Measurements from ENCODE around the gene AKAP6. TPM values are rescaled to one million over a fixed set of nuclear protein-coding genes. Genes with fewer than 3 reads are reported as not detected.

Gene AKAP6
- total RNA-seq, 6 experiments from 2014 or later = 1.7 to 9.6 (median 4.3) TPM

DNA sequence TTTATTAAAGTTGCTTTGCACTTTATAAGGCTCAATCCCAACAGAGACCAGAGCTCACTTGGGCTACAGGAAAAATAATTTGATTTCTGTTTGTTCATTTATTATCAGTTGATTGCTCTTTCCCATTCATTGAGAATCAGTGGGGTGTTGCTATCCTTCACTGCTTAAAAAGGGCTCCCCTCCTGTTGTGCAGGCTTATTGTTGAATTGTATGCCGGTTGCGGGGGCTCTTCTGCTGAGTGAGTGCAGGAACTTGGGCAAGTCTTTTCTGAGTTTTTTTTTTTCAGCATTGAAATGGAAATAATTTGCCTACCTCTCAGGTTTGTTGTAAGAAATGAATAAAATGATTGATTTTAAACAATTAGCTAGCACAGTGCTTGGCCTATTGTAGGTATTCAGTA lies 32.6 kb downstream of the AKAP6 start:
- Histone ChIP-seq H3K9me3 (no peaks in the 10 kb centered on the region), H3K4me3 (no peak overlapping the region), H3K4me1 (no peaks in the 10 kb centered on the region), H3K36me3 (no peaks in the 10 kb centered on the region), H3K27me3 (no peaks in the 10 kb centered on the region), H3K27ac (no peak overlapping the region)
- no peak for TF ChIP-seq POLR2A (IDR thresholded peaks at IDR 0.05)
- TF ChIP-seq, protein P1, sequence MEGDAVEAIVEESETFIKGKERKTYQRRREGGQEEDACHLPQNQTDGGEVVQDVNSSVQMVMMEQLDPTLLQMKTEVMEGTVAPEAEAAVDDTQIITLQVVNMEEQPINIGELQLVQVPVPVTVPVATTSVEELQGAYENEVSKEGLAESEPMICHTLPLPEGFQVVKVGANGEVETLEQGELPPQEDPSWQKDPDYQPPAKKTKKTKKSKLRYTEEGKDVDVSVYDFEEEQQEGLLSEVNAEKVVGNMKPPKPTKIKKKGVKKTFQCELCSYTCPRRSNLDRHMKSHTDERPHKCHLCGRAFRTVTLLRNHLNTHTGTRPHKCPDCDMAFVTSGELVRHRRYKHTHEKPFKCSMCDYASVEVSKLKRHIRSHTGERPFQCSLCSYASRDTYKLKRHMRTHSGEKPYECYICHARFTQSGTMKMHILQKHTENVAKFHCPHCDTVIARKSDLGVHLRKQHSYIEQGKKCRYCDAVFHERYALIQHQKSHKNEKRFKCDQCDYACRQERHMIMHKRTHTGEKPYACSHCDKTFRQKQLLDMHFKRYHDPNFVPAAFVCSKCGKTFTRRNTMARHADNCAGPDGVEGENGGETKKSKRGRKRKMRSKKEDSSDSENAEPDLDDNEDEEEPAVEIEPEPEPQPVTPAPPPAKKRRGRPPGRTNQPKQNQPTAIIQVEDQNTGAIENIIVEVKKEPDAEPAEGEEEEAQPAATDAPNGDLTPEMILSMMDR (IDR thresholded peaks at IDR 0.05) = no peak
- 100% methylated on average over 2 of the region's 2 CpGs for WGBS (ENCODE audit: insufficient coverage, low coverage, low lambda C conversion rate, missing lambda C conversion rate)
- DNase-seq (no peak), ATAC-seq (no peak)
- intact Hi-C loops (cut with DNase I) = no loop called here

DNA sequence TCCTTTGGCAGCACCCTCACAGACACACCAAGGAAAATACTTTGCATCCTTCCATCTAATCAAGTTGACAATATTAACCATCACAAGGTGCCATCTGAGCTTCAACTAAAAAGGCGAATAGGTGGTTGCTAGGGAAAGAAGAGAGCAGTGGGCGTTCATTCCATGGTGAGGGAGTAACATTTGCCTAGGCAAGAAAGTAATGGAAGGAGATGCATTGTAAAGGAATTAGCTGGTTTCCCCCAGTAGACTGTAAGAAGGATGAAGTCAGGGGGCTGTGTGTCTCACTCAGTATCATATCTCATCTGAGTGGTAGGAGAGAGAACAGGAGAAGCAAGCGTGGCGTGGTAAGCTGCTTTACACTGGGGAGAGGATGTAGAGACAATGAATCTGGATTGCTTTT lies 34.7 kb downstream of the AKAP6 start:
- Histone ChIP-seq H3K36me3 (no peaks in the 10 kb centered on the region), H3K4me1 (no peaks in the 10 kb centered on the region), H3K9me3 (no peaks in the 10 kb centered on the region), H3K4me3 (no peak overlapping the region), H3K27ac (no peak overlapping the region), H3K27me3 (no peaks in the 10 kb centered on the region)
- 97% methylated on average over 4 of the region's 4 CpGs for WGBS (ENCODE audit: insufficient coverage, low coverage, low lambda C conversion rate, missing lambda C conversion rate)
- ATAC-seq (no peak), DNase-seq (no peak)
- intact Hi-C loops (cut with DNase I) = no loop called here
- TF ChIP-seq, protein P1 (IDR thresholded peaks at IDR 0.05) = no peak
- TF ChIP-seq POLR2A (IDR thresholded peaks at IDR 0.05) = no peak

DNA sequence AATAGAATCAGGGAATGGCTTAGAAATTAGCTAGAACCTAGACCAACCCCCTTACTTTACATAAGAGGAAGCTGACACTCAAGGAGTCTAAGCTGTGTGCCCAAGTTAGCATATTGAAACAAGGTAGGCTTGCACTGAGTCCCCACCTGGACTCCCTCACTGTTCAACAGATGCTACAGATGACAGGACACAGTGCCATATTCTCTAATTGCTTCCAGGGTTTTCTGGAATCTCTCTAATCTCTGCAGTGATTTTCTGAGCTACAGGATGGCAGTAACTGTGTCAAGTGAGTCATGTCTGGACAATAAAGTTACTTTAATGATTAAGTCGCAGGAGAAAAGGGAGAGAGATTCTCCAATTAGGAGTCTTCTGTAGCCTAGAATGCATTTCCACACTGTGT lies 35.8 kb downstream of the AKAP6 start:
- Histone ChIP-seq H3K4me1 (no peaks in the 10 kb centered on the region), H3K9me3 (no peaks in the 10 kb centered on the region), H3K36me3 (no peaks in the 10 kb centered on the region), H3K27ac (no peak overlapping the region), H3K4me3 (no peak overlapping the region), H3K27me3 (no peaks in the 10 kb centered on the region)
- 100% methylated on average over 1 of the region's 1 CpG for WGBS (ENCODE audit: insufficient coverage, low coverage, low lambda C conversion rate, missing lambda C conversion rate)
- no peak for DNase-seq
- no peak for ATAC-seq
- intact Hi-C loops (cut with DNase I) = no loop called here
- TF ChIP-seq POLR2A (IDR thresholded peaks at IDR 0.05) = no peak
- TF ChIP-seq, protein P1 (IDR thresholded peaks at IDR 0.05) = no peak

DNA sequence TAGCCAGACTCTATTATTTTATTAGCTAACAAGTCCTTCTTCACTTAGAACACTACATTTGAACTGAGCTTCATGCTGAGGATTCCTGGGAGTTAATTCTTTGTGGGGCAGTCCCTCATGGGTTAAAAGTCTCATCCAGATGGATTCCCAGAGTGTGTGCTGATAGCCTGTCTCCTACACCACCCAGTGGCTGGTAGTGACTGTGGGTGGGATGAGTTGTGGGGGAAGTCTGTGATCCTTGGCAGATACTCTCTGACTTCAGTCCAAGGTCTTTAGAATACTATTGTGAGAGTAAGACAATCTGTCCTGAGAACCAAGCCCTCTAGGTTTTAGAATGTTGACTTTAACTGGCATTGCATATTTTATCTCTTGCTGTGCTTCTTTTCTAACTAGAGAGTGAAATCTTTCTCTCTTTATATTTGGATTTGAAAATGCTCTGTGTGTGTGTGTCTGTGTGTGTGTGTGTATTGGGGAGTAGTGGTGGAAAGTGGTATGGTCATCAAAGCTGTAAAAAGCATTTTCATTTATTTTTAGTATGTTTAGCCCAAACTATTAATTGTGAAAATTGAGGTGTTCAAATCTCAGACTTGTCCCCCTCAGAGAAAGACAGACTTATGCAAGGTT lies 37.3 kb downstream of the AKAP6 start:
- Histone ChIP-seq H3K36me3 (no peaks in the 10 kb centered on the region), H3K4me3 (no peak overlapping the region), H3K27ac (no peak overlapping the region), H3K9me3 (no peaks in the 10 kb centered on the region), H3K27me3 (no peaks in the 10 kb centered on the region), H3K4me1 (no peaks in the 10 kb centered on the region)
- no peak for TF ChIP-seq POLR2A (IDR thresholded peaks at IDR 0.05)
- TF ChIP-seq, protein P1 (IDR thresholded peaks at IDR 0.05) = peak in 1 of 4 donors; percentile 4
- intact Hi-C loops (cut with DNase I) = no loop called here
- DNase-seq (no peak), ATAC-seq (peak in 1 of 4 donors; percentile 55)

DNA sequence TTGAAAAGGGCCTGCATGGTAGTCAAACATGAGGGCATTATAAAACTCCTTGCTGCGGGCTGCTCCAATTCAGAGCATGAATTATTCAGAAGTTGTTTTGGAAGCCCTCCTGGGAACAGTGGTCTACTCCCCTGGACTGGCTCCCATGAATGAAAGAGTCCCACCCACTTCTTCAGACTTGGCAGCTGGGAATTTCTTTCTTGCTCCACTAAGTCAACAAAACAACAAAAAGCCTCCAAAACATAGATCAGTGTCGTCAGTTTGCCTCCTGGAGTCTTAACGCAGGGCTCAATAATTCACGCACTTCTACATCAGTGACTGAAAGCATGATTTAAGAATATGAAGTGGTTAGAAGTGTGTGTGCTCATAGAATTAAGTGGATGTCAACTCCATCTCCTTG lies 37.9 kb downstream of the AKAP6 start:
- WGBS (ENCODE audit: insufficient coverage, low coverage, low lambda C conversion rate, missing lambda C conversion rate) = 87% methylated on average over 4 of the region's 4 CpGs
- Histone ChIP-seq H3K27me3 (no peaks in the 10 kb centered on the region), H3K4me3 (no peak overlapping the region), H3K27ac (no peak overlapping the region), H3K36me3 (no peaks in the 10 kb centered on the region), H3K4me1 (no peaks in the 10 kb centered on the region), H3K9me3 (no peaks in the 10 kb centered on the region)
- intact Hi-C loops (cut with DNase I) = no loop called here
- DNase-seq = no peak
- ATAC-seq = no peak
- TF ChIP-seq POLR2A (IDR thresholded peaks at IDR 0.05) = no peak
- TF ChIP-seq, protein P1 (IDR thresholded peaks at IDR 0.05) = no peak

Data from right lobe of liver (tissue), 6 donors.